MM.1S (cell line): ENCODE data around the gene ZBTB6.

Source experiments
- DNase-seq: peaks from one replicate; pipeline ENCODE4 v3.0.0-alpha.2; 2015
- H2AFZ ChIP-seq: fragments of 300-600 bp; sonication (generic); 2 replicates; pipeline ENCODE4 v1.6.0; 2016; ENCODE audit warnings: antibody characterized with exemption, low read length
- H3F3A ChIP-seq: fragments of 300-600 bp; sonication (generic); 2 replicates; pipeline ENCODE4 v1.6.1; 2016; ENCODE audit warnings: mild to moderate bottlenecking, antibody characterized with exemption, low read length, moderate library complexity, mixed read lengths; ENCODE audit not compliant: insufficient read depth
- H3K27ac ChIP-seq: fragments of 300-600 bp; sonication (generic); 2 replicates; pipeline ENCODE4 v1.5.1; 2016; ENCODE audit warnings: mild to moderate bottlenecking, low read length
- H3K27me3 ChIP-seq: fragments of 300-600 bp; sonication (generic); replicated peaks from 2 replicates; pipeline ENCODE4 v1.6.0; 2016; ENCODE audit warnings: low read length; ENCODE audit not compliant: insufficient read depth
- H3K36me3 ChIP-seq: fragments of 300-600 bp; sonication (generic); replicated peaks from 2 replicates; pipeline ENCODE4 v1.6.1; 2016; ENCODE audit warnings: mild to moderate bottlenecking, low read length, mixed read lengths; ENCODE audit not compliant: insufficient read depth
- H3K4me1 ChIP-seq: fragments of 300-600 bp; sonication (generic); 2 replicates; pipeline ENCODE4 v1.6.1; 2016; ENCODE audit warnings: low read length, mixed read lengths
- H3K4me2 ChIP-seq: fragments of 300-600 bp; sonication (generic); 2 replicates; pipeline ENCODE4 v1.6.0; 2016; ENCODE audit warnings: low read depth, low read length
- H3K4me3 ChIP-seq: fragments of 300-600 bp; sonication (generic); 2 replicates; pipeline ENCODE4 v1.5.1; 2016; ENCODE audit warnings: low read length, mixed read lengths
- H3K79me2 ChIP-seq: fragments of 300-600 bp; sonication (generic); 2 replicates; pipeline ENCODE4 v1.6.1; 2016; ENCODE audit warnings: mixed run types, low read length, mixed read lengths
- H3K9ac ChIP-seq: fragments of 300-600 bp; sonication (generic); 2 replicates; pipeline ENCODE4 v1.6.1; 2016; ENCODE audit warnings: low read length, mixed read lengths
- H3K9me2 ChIP-seq: fragments of 300-600 bp; sonication (generic); replicated peaks from 2 replicates; pipeline ENCODE4 v1.6.1; 2016; ENCODE audit warnings: mild to moderate bottlenecking, low read length, mixed read lengths; ENCODE audit not compliant: insufficient read depth
- H3K9me3 ChIP-seq: fragments of 300-600 bp; sonication (generic); replicated peaks from 2 replicates; pipeline ENCODE4 v1.6.1; 2016; ENCODE audit warnings: mild to moderate bottlenecking, low read length, mixed read lengths; ENCODE audit not compliant: insufficient read depth
- H4K20me1 ChIP-seq: fragments of 300-600 bp; sonication (generic); 2 replicates; pipeline ENCODE4 v1.6.1; 2016; ENCODE audit warnings: mild to moderate bottlenecking, low read length, moderate library complexity, mixed read lengths; ENCODE audit not compliant: insufficient read depth
- CTCF ChIP-seq: fragments of 300-600 bp; sonication (generic); IDR thresholded peaks from 2 replicates; pipeline ENCODE4 v1.5.1; 2016; ENCODE audit warnings: antibody characterized with exemption, low read length, mixed read lengths
- EZH2 ChIP-seq: fragments of 300-600 bp; sonication (generic); optimal IDR thresholded peaks from 2 replicates; pipeline ENCODE3; 2017; ENCODE audit warnings: low read depth, mild to moderate bottlenecking, antibody characterized with exemption, low read length, mixed read lengths
- EZH2phosphoT487 ChIP-seq: fragments of 300-600 bp; sonication (generic); IDR thresholded peaks from 2 replicates; pipeline ENCODE4 v1.6.1; 2018; ENCODE audit warnings: antibody characterized with exemption, low read length

ZBTB6 gene

GRCh38 chr9:122949696-122950095 is 36.6 kb upstream of the ZBTB6 start:
- Histone ChIP-seq H3K4me3 (no peak overlapping the region), H3K27me3 (no peaks in the 10 kb centered on the region), H3K4me1 (no peaks in the 10 kb centered on the region), H2AFZ (no peak overlapping the region), H3F3A (no peaks in the 10 kb centered on the region), H3K36me3 (no peaks in the 10 kb centered on the region), H3K79me2 (peaks cover 83% of the 10 kb centered on the region), H3K9ac (no peak overlapping the region), H3K27ac (no peak overlapping the region), H3K4me2 (no peak overlapping the region), H3K9me3 (no peaks in the 10 kb centered on the region), H3K9me2 (no peaks in the 10 kb centered on the region), H4K20me1 (peaks cover 3% of the 10 kb centered on the region; the same call in 1 of the 2 replicates)
- no peak for DNase-seq
- TF ChIP-seq CTCF: no peak
- no peak for TF ChIP-seq EZH2
- TF ChIP-seq EZH2phosphoT487: no peak

GRCh38 chr9:122948313-122948712 is 35.2 kb upstream of the ZBTB6 start:
- no peaks in the 10 kb centered on the region for H3K9me2 ChIP-seq
- H4K20me1 ChIP-seq: no peaks in the 10 kb centered on the region; the same call in 1 of the 2 replicates
- no peaks in the 10 kb centered on the region for H3K27me3 ChIP-seq
- no peak overlapping the region for H3K9ac ChIP-seq
- TF ChIP-seq EZH2 (no peak), CTCF (no peak), EZH2phosphoT487 (no peak)
- DNase-seq: no peak
- H3K9me3 ChIP-seq: no peaks in the 10 kb centered on the region
- H2AFZ ChIP-seq: no peak overlapping the region
- no peak overlapping the region for H3K4me3 ChIP-seq
- no peak overlapping the region for H3K27ac ChIP-seq
- H3K4me1 ChIP-seq: no peaks in the 10 kb centered on the region
- H3K79me2 ChIP-seq: peaks cover 83% of the 10 kb centered on the region
- no peaks in the 10 kb centered on the region for H3F3A ChIP-seq
- no peak overlapping the region for H3K4me2 ChIP-seq
- H3K36me3 ChIP-seq: no peaks in the 10 kb centered on the region

- no peak overlapping the region for H3K4me2 ChIP-seq
- H3K27ac ChIP-seq: no peak overlapping the region
- DNase-seq: no peak
- H3K27me3 ChIP-seq: no peaks in the 10 kb centered on the region
- no peak overlapping the region for H3K4me3 ChIP-seq
- H3K9me2 ChIP-seq: no peaks in the 10 kb centered on the region
- no peak overlapping the region for H3K9ac ChIP-seq
- peaks cover 91% of the 10 kb centered on the region for H3K79me2 ChIP-seq
- H3K4me1 ChIP-seq: 0 out of 2 replicates have a peak, but pooled peaks cover 6% of the 10 kb centered on the region
- H3K9me3 ChIP-seq: no peaks in the 10 kb centered on the region
- no peaks in the 10 kb centered on the region for H3F3A ChIP-seq
- H4K20me1 ChIP-seq: no peaks in the 10 kb centered on the region; the same call in 1 of the 2 replicates
- H2AFZ ChIP-seq: no peak overlapping the region
- no peak for TF ChIP-seq EZH2phosphoT487
- TF ChIP-seq CTCF: no peak
- no peak for TF ChIP-seq EZH2
- H3K36me3 ChIP-seq: no peaks in the 10 kb centered on the region
These were observed 33.4 kb upstream of the ZBTB6 start for GRCh38 chr9:122946461-122947005.
